H1 (cell line): ENCODE measurements around the gene HOXD10. TPM values are rescaled to one million over a fixed set of nuclear protein-coding genes. Genes with fewer than 3 reads are reported as not detected.

Experiments used
- MAFK ChIP-seq: IDR thresholded peaks from 2 replicates; pipeline ENCODE4 v1.6.1; 2012; ENCODE audit warnings: low read depth, mild to moderate bottlenecking, improper control_type of control experiment, low read length
- RNF2 ChIP-seq: fragments of 200-900, 300-1000 bp; sonication (generic); IDR thresholded peaks from 2 replicates; pipeline ENCODE4 v1.7.1; 2016; ENCODE audit warnings: borderline replicate concordance, low read depth, mild to moderate bottlenecking, antibody characterized with exemption, low read length; ENCODE audit not compliant: poor library complexity, severe bottlenecking; ENCODE audit errors: missing control alignments
- SP2 ChIP-seq: IDR thresholded peaks from 2 replicates; pipeline ENCODE4 v1.6.1; 2012; ENCODE audit warnings: mild to moderate bottlenecking, low read length, inconsistent platforms
- SUZ12 ChIP-seq: fragments of 200-600 bp; sonication (generic); IDR thresholded peaks from 2 replicates; pipeline ENCODE4 v1.6.1; 2012; ENCODE audit warnings: mild to moderate bottlenecking, inconsistent platforms, low read length, moderate library complexity, mixed read lengths
- polyA plus RNA-seq, 7 experiments: library from polyadenylated mRNA; depleted of rRNA in 3 of 7; stranded (reverse) in 5 of 7; unstranded in 2 of 7; fragments of >200 nt in 5 of 7; fragments of 200-250 nt in 2 of 7; gene quantifications; 1 replicate in 5 of 7; 2 replicates in 1 of 7; 4 replicates in 1 of 7; pipeline versions ENCODE4 v1.2.1 to v1.2.3, GENCODE V29; 2011 to 2013; ENCODE audit warnings: missing spikeins in 2 of 7, mixed read lengths in 2 of 7
- total RNA-seq: library from RNA; stranded (reverse); fragmentation: NEBNext Ultra II Directional; extraction: Animal tissue kit (Norgen Biotek cat#: 25700); gene quantifications from 2 replicates; pipeline ENCODE4 v1.2.1, GENCODE V29; 2021
- TF ChIP-seq, protein P1 (sequence below), 3 experiments: IDR thresholded peaks; 1 replicate in 2 of 3; 2 replicates in 1 of 3; pipeline versions ENCODE4 v1.5.1 to v1.6.1; 2011; ENCODE audit warnings: low read length in 3 of 3, mild to moderate bottlenecking in 3 of 3, inconsistent platforms in 2 of 3, low read depth in 1 of 3, moderate library complexity in 1 of 3; ENCODE audit not compliant: insufficient read depth in 1 of 3; ENCODE audit errors: control extremely low read depth in 1 of 3
- TF ChIP-seq, protein P2 (sequence below): IDR thresholded peaks from 2 replicates; pipeline ENCODE4 v1.6.1; 2012; ENCODE audit warnings: low read length, inconsistent platforms

The HOXD10 gene
- total and polyA plus RNA-seq, 2 of the 8 experiments (the other 6 are each of a cell fraction or from before 2014, with no cell fraction given): not detected

DNA sequence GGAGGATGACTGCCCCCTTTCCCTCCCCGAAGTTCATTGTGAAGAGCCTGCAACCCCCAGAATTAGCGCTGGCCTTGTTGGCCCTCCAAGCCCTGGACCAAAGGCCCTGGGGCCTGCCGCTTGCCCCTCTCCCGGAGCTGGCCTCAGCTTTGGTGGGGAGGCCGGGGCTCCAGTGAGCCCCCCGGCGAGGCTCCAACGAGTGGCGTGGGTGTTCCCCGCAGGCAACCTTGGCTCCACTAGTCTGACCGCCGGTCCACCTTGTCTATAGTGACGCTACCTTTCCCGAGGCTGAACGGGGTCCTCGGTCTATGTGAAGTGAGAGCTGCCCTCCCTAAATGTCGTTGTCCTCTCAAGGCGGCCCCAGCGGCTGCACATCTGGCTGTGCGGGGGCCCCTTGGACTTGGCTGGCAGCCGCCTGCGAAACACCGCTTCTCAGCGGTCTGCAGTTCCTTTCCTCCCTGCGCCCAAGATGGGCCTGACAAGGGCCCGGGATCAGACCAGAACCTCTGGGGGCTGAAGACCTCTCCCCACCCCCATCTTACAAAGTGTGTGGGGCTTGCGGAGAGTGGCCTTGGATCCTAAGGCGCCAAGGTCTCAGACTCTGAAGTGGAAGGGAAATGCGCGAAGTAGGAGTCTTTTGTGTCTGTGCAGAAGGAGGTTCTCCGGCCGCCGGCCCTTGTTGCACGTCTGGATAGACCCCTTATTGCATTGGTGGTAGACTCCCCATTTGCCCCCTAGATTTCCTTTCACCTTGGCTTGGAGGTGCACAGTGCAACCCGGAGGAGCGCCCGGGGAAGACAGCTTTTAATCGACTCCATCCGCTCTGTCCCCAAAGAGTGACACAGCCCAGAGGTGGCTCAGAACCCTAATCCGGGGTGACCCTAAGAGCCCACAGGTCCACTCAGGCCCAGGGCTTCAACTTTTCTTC, 3.9 kb upstream of the HOXD10 start (continued):
- TF ChIP-seq, protein P1, sequence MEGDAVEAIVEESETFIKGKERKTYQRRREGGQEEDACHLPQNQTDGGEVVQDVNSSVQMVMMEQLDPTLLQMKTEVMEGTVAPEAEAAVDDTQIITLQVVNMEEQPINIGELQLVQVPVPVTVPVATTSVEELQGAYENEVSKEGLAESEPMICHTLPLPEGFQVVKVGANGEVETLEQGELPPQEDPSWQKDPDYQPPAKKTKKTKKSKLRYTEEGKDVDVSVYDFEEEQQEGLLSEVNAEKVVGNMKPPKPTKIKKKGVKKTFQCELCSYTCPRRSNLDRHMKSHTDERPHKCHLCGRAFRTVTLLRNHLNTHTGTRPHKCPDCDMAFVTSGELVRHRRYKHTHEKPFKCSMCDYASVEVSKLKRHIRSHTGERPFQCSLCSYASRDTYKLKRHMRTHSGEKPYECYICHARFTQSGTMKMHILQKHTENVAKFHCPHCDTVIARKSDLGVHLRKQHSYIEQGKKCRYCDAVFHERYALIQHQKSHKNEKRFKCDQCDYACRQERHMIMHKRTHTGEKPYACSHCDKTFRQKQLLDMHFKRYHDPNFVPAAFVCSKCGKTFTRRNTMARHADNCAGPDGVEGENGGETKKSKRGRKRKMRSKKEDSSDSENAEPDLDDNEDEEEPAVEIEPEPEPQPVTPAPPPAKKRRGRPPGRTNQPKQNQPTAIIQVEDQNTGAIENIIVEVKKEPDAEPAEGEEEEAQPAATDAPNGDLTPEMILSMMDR (IDR thresholded peaks at IDR 0.05; ENCODE audit: control extremely low read depth in 1 of 3, insufficient read depth in 1 of 3, low read depth in 1 of 3, low read length in 3 of 3): no peak
- peak; percentile 93 for TF ChIP-seq RNF2
- TF ChIP-seq, protein P2, sequence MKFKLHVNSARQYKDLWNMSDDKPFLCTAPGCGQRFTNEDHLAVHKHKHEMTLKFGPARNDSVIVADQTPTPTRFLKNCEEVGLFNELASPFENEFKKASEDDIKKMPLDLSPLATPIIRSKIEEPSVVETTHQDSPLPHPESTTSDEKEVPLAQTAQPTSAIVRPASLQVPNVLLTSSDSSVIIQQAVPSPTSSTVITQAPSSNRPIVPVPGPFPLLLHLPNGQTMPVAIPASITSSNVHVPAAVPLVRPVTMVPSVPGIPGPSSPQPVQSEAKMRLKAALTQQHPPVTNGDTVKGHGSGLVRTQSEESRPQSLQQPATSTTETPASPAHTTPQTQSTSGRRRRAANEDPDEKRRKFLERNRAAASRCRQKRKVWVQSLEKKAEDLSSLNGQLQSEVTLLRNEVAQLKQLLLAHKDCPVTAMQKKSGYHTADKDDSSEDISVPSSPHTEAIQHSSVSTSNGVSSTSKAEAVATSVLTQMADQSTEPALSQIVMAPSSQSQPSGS: no peak
- TF ChIP-seq SP2: no peak
- peak; percentile 100 for TF ChIP-seq SUZ12
- no peak for TF ChIP-seq MAFK
